HK-2 (cell line): ENCODE measurements around the gene CDK4.

ENCODE experiments used
- DNase-seq: peaks from one replicate; pipeline ENCODE4 v3.0.0-alpha.2; 2018; ENCODE audit not compliant: unreplicated experiment

Gene CDK4

DNA sequence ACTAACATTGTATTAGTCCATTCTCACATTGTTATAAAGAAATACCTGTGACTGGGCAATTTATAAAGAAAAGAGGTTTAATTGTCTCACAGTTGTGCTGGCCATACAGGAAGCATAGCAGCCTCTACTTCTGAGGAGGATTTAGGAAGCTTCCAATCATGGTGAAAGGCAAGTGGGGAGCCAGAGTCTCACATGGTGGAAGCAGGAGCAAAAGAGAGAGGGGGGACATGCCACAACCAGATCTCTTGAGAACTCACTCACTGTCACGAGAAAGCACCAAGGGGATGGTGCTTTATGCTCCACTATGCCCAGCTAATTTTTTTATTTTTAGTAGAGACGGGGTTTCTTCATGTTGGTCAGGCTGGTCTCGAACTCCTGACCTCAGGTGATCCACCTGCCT lies 44.9 kb downstream of the CDK4 start:
- DNase-seq = no peak

DNA sequence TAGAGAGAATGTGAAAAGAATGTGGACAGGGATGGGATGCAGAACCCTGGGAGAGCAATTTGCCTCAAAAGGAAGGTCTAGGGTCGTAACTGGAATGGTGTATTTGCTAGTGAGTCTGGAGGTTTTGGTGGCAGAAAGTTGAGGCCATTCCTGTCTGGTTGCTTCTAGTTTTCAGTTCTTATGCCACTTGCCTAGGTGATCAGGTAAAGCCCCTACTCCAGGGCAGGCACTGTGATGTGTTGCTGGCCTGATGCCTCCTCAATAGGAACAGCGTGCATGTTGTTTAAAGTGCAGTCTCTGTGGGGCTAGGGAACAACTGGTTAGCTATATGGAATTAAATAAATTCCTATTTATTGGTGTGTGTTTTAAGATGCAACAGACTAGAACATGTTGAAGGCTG lies 51.8 kb downstream of the CDK4 start:
- no peak for DNase-seq

DNA sequence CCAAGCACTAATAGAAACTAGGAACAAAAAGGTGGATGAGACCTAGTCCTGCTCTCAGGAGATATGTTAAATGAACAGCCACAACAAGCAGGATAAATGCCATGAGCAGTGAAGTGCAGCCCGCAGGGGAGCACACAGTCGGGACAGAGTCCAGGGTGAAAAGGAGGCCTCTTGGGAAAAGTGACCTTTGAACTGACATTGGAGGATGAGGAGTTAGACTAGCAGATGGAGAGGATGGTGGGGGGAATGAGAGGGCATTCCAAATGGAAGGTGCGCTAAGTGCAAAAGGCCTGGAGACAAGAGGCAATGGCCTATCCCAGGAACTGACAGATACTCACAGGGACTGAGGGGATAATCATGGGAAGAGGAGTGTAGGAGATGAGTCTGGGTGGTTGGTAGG lies 53.7 kb downstream of the CDK4 start:
- no peak for DNase-seq
